Neural progenitor cell (in vitro differentiated cells): ENCODE results near the gene CACHD1. TPM values are rescaled to one million over a fixed set of nuclear protein-coding genes. Genes with fewer than 3 reads are reported as not detected.

Experiments
- DNase-seq: peaks from one replicate; pipeline ENCODE4 v3.0.0-alpha.2; 2016; ENCODE audit warnings: low spot score
- H2AFZ ChIP-seq: fragments of 200-600 bp; sonication (generic); replicated peaks from 2 replicates; pipeline ENCODE4 v1.6.1; 2016; ENCODE audit warnings: antibody characterized with exemption
- H3F3A ChIP-seq: fragments of 200-600 bp; sonication (generic); 2 replicates; pipeline ENCODE4 v1.6.1; 2016; ENCODE audit warnings: antibody characterized with exemption, low read depth
- H3K27ac ChIP-seq: fragments of 200-600 bp; sonication (generic); 2 replicates; pipeline ENCODE4 v1.5.1; 2016; ENCODE audit warnings: mild to moderate bottlenecking
- H3K27me3 ChIP-seq: fragments of 200-600 bp; sonication (generic); 2 replicates; pipeline ENCODE4 v1.6.1; 2016; ENCODE audit warnings: mild to moderate bottlenecking, moderate library complexity
- H3K36me3 ChIP-seq: fragments of 200-600 bp; sonication (generic); 2 replicates; pipeline ENCODE4 v1.5.1; 2016
- H3K4me1 ChIP-seq: fragments of 200-600 bp; sonication (generic); 2 replicates; pipeline ENCODE4 v1.6.1; 2016; ENCODE audit warnings: mixed run types
- H3K4me2 ChIP-seq: fragments of 200-600 bp; sonication (generic); 2 replicates; pipeline ENCODE4 v1.6.1; 2016
- H3K4me3 ChIP-seq: fragments of 200-600 bp; sonication (generic); 2 replicates; pipeline ENCODE4 v1.5.1; 2016
- H3K79me2 ChIP-seq: fragments of 200-600 bp; sonication (generic); 2 replicates; pipeline ENCODE4 v1.6.1; 2016; ENCODE audit warnings: low read depth
- H3K9ac ChIP-seq: fragments of 200-600 bp; sonication (generic); 2 replicates; pipeline ENCODE4 v1.6.1; 2016
- H3K9me3 ChIP-seq: fragments of 200-600 bp; sonication (generic); 2 replicates; pipeline ENCODE4 v1.5.1; 2016; ENCODE audit warnings: low read depth
- H4K20me1 ChIP-seq: fragments of 200-600 bp; sonication (generic); 2 replicates; pipeline ENCODE4 v1.6.1; 2016; ENCODE audit warnings: low read depth
- H3K27ac Mint-ChIP-seq: 3 replicates; pipeline ENCODE4 v1.8.0; 2021; ENCODE audit warnings: mixed read lengths
- H3K27me3 Mint-ChIP-seq: 2 replicates; pipeline ENCODE4 v1.8.0; 2022; ENCODE audit warnings: low read depth, mild to moderate bottlenecking, inconsistent platforms, moderate library complexity, mixed read lengths; ENCODE audit not compliant: insufficient read depth
- H3K36me3 Mint-ChIP-seq: 3 replicates; pipeline ENCODE4 v1.8.0; 2021; ENCODE audit warnings: mixed read lengths
- H3K4me1 Mint-ChIP-seq: 3 replicates; pipeline ENCODE4 v1.8.0; 2021; ENCODE audit warnings: mixed read lengths
- H3K4me3 Mint-ChIP-seq: 3 replicates; pipeline ENCODE4 v1.8.0; 2021; ENCODE audit warnings: mild to moderate bottlenecking, moderate library complexity, mixed read lengths
- H3K9me3 Mint-ChIP-seq: 3 replicates; pipeline ENCODE4 v1.8.0; 2020; ENCODE audit warnings: mixed read lengths
- EZH2 ChIP-seq: fragments of 200-600 bp; sonication (generic); IDR thresholded peaks from 2 replicates; pipeline ENCODE4 v1.6.1; 2017; ENCODE audit warnings: antibody characterized with exemption, mild to moderate bottlenecking, moderate library complexity
- EZH2phosphoT487 ChIP-seq: fragments of 200-600 bp; sonication (generic); IDR thresholded peaks from 2 replicates; pipeline ENCODE4 v1.6.1; 2017; ENCODE audit warnings: antibody characterized with exemption
- total RNA-seq: library from RNA; depleted of rRNA; stranded (reverse); fragments of >200 nt; gene quantifications from 2 replicates; pipeline ENCODE4 v1.2.3, GENCODE V29; 2015; ENCODE audit warnings: low replicate concordance
- TF ChIP-seq, protein P1 (sequence below): fragments of 200-600 bp; sonication (generic); IDR thresholded peaks from 2 replicates; pipeline ENCODE4 v1.5.1; 2017; ENCODE audit warnings: antibody characterized with exemption, mild to moderate bottlenecking

Gene CACHD1
- total RNA-seq, 1 donor from 2014 or later: 61.0 TPM

GRCh38 chr1:64678366-64678765, 208.4 kb downstream of the CACHD1 start:
- Histone ChIP-seq H3K27me3 (no peaks in the 10 kb centered on the region), H4K20me1 (peaks cover 4% of the 10 kb centered on the region), H3K79me2 (no peaks in the 10 kb centered on the region), H3F3A (peaks cover 10% of the 10 kb centered on the region), H3K27ac (no peak overlapping the region), H3K36me3 (peaks cover 17% of the 10 kb centered on the region), H2AFZ (no peak overlapping the region), H3K4me3 (no peak overlapping the region), H3K4me2 (no peak overlapping the region), H3K4me1 (no peaks in the 10 kb centered on the region), H3K9me3 (no peaks in the 10 kb centered on the region), H3K9ac (no peak overlapping the region)
- no peak for DNase-seq
- no peak overlapping the region for H3K27ac Mint-ChIP-seq
- H3K4me3 Mint-ChIP-seq: no peak overlapping the region
- no peaks in the 10 kb centered on the region for H3K9me3 Mint-ChIP-seq
- H3K36me3 Mint-ChIP-seq: peaks cover 68% of the 10 kb centered on the region
- no peaks in the 10 kb centered on the region for H3K27me3 Mint-ChIP-seq
- H3K4me1 Mint-ChIP-seq: peaks cover 31% of the 10 kb centered on the region
- TF ChIP-seq, protein P1, sequence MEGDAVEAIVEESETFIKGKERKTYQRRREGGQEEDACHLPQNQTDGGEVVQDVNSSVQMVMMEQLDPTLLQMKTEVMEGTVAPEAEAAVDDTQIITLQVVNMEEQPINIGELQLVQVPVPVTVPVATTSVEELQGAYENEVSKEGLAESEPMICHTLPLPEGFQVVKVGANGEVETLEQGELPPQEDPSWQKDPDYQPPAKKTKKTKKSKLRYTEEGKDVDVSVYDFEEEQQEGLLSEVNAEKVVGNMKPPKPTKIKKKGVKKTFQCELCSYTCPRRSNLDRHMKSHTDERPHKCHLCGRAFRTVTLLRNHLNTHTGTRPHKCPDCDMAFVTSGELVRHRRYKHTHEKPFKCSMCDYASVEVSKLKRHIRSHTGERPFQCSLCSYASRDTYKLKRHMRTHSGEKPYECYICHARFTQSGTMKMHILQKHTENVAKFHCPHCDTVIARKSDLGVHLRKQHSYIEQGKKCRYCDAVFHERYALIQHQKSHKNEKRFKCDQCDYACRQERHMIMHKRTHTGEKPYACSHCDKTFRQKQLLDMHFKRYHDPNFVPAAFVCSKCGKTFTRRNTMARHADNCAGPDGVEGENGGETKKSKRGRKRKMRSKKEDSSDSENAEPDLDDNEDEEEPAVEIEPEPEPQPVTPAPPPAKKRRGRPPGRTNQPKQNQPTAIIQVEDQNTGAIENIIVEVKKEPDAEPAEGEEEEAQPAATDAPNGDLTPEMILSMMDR: no peak
- TF ChIP-seq EZH2phosphoT487 (no peak), EZH2 (no peak)

DNA sequence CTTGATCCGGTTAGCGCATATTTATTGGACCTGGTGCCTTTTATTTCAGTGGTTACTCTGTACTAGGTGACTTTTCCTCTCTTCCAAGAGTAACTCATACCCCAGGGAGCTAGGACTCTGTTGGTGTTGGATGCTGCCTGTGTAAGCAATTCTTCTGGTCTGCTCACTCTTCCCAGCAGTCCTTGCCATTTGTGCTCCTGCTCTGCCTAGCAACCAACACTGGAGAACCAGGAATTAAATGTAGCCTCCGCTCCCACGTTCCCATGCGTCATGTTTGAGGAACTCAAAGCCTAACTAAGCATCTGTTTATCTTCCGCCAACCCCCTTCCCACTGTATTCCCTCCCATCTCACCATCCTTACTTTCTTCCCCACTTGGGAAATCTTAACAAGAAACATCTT, 209.2 kb downstream of the CACHD1 start:
- H3K4me3 Mint-ChIP-seq: no peak overlapping the region
- TF ChIP-seq, protein P1: no peak
- Histone ChIP-seq H3K27me3 (no peaks in the 10 kb centered on the region), H3K9me3 (no peaks in the 10 kb centered on the region), H3K4me2 (no peak overlapping the region), H3K27ac (no peak overlapping the region), H3K4me1 (no peaks in the 10 kb centered on the region), H3K36me3 (peaks cover 23% of the 10 kb centered on the region), H2AFZ (no peak overlapping the region), H3F3A (peaks cover 10% of the 10 kb centered on the region), H4K20me1 (peaks cover 4% of the 10 kb centered on the region), H3K79me2 (no peaks in the 10 kb centered on the region), H3K9ac (no peak overlapping the region), H3K4me3 (no peak overlapping the region)
- peaks cover 32% of the 10 kb centered on the region for H3K4me1 Mint-ChIP-seq
- no peaks in the 10 kb centered on the region for H3K9me3 Mint-ChIP-seq
- peaks cover 71% of the 10 kb centered on the region for H3K36me3 Mint-ChIP-seq
- H3K27me3 Mint-ChIP-seq: no peaks in the 10 kb centered on the region
- peak overlapping the region; percentile 31 for H3K27ac Mint-ChIP-seq
- no peak for DNase-seq

- no peak overlapping the region for H2AFZ ChIP-seq
- H3K9ac ChIP-seq: no peak overlapping the region
- Mint-ChIP-seq H3K27me3 (no peaks in the 10 kb centered on the region), H3K4me3 (no peak overlapping the region), H3K36me3 (peaks cover 72% of the 10 kb centered on the region), H3K27ac (peak overlapping the region; percentile 77), H3K9me3 (no peaks in the 10 kb centered on the region), H3K4me1 (peaks cover 32% of the 10 kb centered on the region)
- peaks cover 23% of the 10 kb centered on the region for H3K36me3 ChIP-seq
- peaks cover 9% of the 10 kb centered on the region for H3F3A ChIP-seq
- TF ChIP-seq EZH2phosphoT487: no peak
- TF ChIP-seq EZH2: no peak
- no peak overlapping the region for H3K4me3 ChIP-seq
- H3K9me3 ChIP-seq: no peaks in the 10 kb centered on the region
- H3K27me3 ChIP-seq: no peaks in the 10 kb centered on the region
- H3K4me1 ChIP-seq: no peaks in the 10 kb centered on the region
- H3K4me2 ChIP-seq: no peak overlapping the region
- no peak overlapping the region for H3K27ac ChIP-seq
- no peak for DNase-seq
- H4K20me1 ChIP-seq: peaks cover under 1% of the 10 kb centered on the region
- H3K79me2 ChIP-seq: no peaks in the 10 kb centered on the region
These were observed 210.7 kb downstream of the CACHD1 start for GRCh38 chr1:64680599-64680998.

GRCh38 chr1:64681043-64681442, 211.1 kb downstream of the CACHD1 start:
- Mint-ChIP-seq H3K4me1 (peaks cover 32% of the 10 kb centered on the region), H3K9me3 (no peaks in the 10 kb centered on the region), H3K4me3 (no peak overlapping the region), H3K27me3 (no peaks in the 10 kb centered on the region), H3K36me3 (peaks cover 73% of the 10 kb centered on the region), H3K27ac (peak overlapping the region; percentile 77)
- TF ChIP-seq, protein P1: no peak
- TF ChIP-seq EZH2: no peak
- H3K9ac ChIP-seq: no peak overlapping the region
- H3K4me2 ChIP-seq: no peak overlapping the region
- H3F3A ChIP-seq: peaks cover 7% of the 10 kb centered on the region
- peaks cover 22% of the 10 kb centered on the region for H3K36me3 ChIP-seq
- H3K9me3 ChIP-seq: no peaks in the 10 kb centered on the region
- no peak for DNase-seq
- no peaks in the 10 kb centered on the region for H3K27me3 ChIP-seq
- H3K27ac ChIP-seq: no peak overlapping the region
- H3K4me1 ChIP-seq: no peaks in the 10 kb centered on the region
- no peak overlapping the region for H3K4me3 ChIP-seq
- H4K20me1 ChIP-seq: no peaks in the 10 kb centered on the region
- H2AFZ ChIP-seq: no peak overlapping the region
- H3K79me2 ChIP-seq: no peaks in the 10 kb centered on the region
